Omental fat pad (tissue), 4 donors: ENCODE results near the gene RTF2. TPM values are rescaled to one million over a fixed set of nuclear protein-coding genes. Genes with fewer than 3 reads are reported as not detected.

Experiments
- ATAC-seq: fragments of 150-250 bp; one replicate; pipeline ENCODE4 v1.9.1; 2016; ENCODE audit warnings: mild to moderate bottlenecking, moderate library complexity; ENCODE audit not compliant: low FRiP score
- DNase-seq: peaks from one replicate; pipeline ENCODE4 v3.0.0-alpha.2; 2019; ENCODE audit warnings: low spot score
- CTCF ChIP-seq, 3 donors: fragments of 450-650 bp; IDR thresholded peaks; one replicate each; pipeline ENCODE4 v1.5.1; 2016 to 2017; ENCODE audit warnings: antibody characterized with exemption in 3 of 3, mild to moderate bottlenecking in 3 of 3, moderate library complexity in 2 of 3
- total RNA-seq, 4 donors: library from RNA; depleted of rRNA; stranded (reverse); fragments of >200 nt; gene quantifications; one replicate each; pipeline ENCODE4 v1.1.0, GENCODE V29; 2016

The RTF2 gene
- total RNA-seq, 4 donors from 2014 or later, result 52.7 to 62.9 (median 53.7) TPM

GRCh38 chr20:56483970-56484369 is 15.5 kb downstream of the RTF2 start:
- ATAC-seq (no peak), DNase-seq (no peak)
- TF ChIP-seq CTCF (IDR thresholded peaks at IDR 0.05), result no peak

DNA sequence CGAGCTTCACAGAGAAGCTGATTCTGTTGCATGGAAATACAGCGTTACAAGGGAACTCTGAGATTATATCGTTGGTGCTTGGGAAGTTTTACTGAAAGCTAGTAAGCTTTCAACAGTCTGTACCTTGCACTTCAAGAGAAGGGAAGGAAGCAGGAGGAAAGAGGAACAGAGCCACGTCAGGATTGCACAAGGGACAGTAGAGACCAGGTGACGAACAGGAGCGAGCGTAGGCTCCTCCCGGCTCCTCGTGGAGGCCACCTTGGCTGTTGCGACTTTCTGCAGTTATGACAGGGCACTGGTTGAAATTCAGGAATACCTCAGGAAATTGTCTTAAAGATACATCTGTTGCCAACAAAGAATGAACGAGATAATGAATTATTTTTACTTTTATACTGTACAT is 18.8 kb downstream of the RTF2 start:
- ATAC-seq, result no peak
- no peak for TF ChIP-seq CTCF (IDR thresholded peaks at IDR 0.05)
- DNase-seq, result no peak

DNA sequence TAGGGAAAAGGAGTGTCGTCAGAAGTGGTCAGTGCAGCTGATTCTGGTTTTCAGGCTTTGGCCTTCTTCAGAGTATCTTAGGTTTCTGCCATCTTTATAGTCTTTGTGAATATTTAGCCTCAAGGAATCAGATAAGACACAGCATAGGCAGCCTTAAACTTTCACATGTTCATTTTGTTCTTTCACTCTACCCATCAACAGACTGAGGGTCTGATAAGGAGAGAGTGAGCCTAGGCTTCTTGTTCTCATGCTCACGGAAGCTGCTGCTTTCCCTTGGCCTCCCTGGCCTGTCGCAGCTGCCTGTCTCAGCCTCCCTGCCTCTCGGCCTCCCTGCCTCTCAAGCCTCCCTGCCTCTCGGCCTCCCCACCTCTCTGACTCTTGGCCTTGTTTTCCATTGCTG is 20.1 kb downstream of the RTF2 start:
- DNase-seq (no peak), ATAC-seq (no peak)
- no peak for TF ChIP-seq CTCF (IDR thresholded peaks at IDR 0.05)

- no peak for TF ChIP-seq CTCF (IDR thresholded peaks at IDR 0.05)
- DNase-seq (no peak), ATAC-seq (no peak)
Observed at GRCh38 chr20:56501116-56501515, 32.7 kb downstream of the RTF2 start.

DNA sequence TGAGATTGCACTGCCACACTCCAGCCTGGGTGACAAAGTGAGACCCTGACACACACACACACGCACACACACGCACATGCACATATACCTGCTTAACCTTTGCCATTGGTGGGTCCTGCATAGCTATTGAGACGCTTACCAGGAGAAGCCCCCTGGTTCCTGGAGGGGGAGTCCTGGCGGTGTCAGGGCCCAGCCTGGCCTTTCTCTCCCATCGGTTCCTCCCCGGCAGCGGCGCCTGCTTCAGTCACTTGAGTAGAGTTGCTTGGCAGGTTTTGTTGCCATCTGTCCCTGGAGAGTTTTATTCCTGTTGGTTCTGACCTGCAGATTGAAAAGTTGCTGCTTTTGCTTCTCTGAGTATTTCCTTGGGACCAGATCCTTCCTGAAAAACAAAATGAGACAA is 35.5 kb downstream of the RTF2 start:
- DNase-seq, result no peak
- no peak for ATAC-seq

DNA sequence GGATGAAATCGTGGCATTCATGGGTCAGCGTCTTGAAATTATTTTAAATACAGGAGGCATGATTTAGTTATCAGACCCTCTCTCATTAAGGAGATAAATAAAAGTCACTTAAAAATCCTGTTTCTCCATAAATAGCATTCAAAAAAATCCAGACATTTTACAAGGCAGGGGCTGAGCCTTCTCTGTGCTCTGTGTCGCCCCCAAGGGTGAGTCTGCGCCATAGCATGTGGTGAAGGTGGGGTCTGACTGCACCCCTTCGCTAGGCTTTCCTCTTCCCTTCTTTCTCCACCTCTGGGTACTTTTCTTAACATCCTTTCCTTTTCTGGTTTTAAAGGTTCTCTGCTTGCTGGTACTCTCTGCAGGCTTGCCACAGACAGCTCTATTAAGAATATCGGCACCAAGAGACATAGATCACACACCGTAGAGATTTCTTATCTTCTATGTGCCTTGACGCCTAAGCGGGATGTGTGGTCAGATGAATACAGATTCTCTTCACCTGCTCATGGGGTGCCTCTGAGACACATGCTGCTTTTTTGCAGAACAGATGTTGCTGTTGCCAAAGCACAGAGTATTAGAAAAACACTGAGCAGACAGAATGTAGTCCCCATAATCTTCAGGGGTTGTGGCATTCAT is 36.1 kb downstream of the RTF2 start:
- no peak for TF ChIP-seq CTCF (IDR thresholded peaks at IDR 0.05)
- ATAC-seq, result no peak
- no peak for DNase-seq

More for the DNA sequence above, 35.5 kb downstream of the RTF2 start:
- TF ChIP-seq CTCF (IDR thresholded peaks at IDR 0.05), result no peak

DNA sequence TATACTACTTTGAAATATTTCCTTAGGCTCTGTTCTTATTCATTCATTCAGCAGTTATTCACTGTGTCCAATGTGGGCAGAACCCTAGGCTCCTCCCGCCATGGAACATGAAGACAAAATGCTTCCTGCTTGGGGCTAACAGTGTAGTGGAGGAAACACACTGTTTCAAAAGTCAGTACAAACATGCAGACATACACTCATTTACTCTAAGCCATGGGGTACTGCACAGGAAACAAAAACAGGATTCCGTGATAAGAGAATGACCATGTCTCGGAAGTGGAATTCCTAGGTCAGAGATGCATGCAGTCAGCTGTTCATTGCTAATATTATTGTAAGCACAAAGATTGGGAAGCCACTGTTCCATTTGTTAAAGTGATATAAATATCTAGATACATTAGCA is 37.7 kb downstream of the RTF2 start:
- ATAC-seq, result no peak
- no peak for TF ChIP-seq CTCF (IDR thresholded peaks at IDR 0.05)
- no peak for DNase-seq
